WTC11 (cell line): ENCODE measurements around the gene CHCHD1. TPM values are rescaled to one million over a fixed set of nuclear protein-coding genes. Genes with fewer than 3 reads are reported as not detected.
A peak's percentile ranks its signal among the peaks of the same experiment; 100 is the strongest.

Source experiments
- ATAC-seq: fragments of 200-7000 bp; cut with Tn5 transposase; 2 replicates; pipeline ENCODE4 v1.10.0; 2021; ENCODE audit warnings: mild to moderate bottlenecking, moderate library complexity
- CTCF ChIA-PET: fragments of 300-600 bp; sonication (Branson Sonifier 250); formaldehyde crosslinking; loops from one replicate; lab custom pipeline; 2021; ENCODE audit warnings: antibody characterized with exemption; lab: Charles Lee
- POLR2A ChIA-PET: fragments of 350-600 bp; sonication (Branson Sonifier 250); formaldehyde crosslinking; loops from one replicate; lab custom pipeline; 2021; ENCODE audit warnings: antibody characterized with exemption; lab: Charles Lee
- DNase-seq: peaks from one replicate; pipeline ENCODE4 v3.0.0; 2021; ENCODE audit warnings: low spot score
- H3K27ac Mint-ChIP-seq: 2 replicates; pipeline ENCODE4 v1.8.0; 2021; ENCODE audit warnings: mixed read lengths
- H3K27me3 Mint-ChIP-seq: 2 replicates; pipeline ENCODE4 v1.8.0; 2021; ENCODE audit warnings: low read depth, mild to moderate bottlenecking, moderate library complexity, mixed read lengths
- H3K36me3 Mint-ChIP-seq: 2 replicates; pipeline ENCODE4 v1.8.0; 2021; ENCODE audit warnings: mixed read lengths
- H3K4me1 Mint-ChIP-seq: 2 replicates; pipeline ENCODE4 v1.8.0; 2022; ENCODE audit warnings: mixed read lengths
- H3K4me3 Mint-ChIP-seq: 2 replicates; pipeline ENCODE4 v1.8.0; 2021; ENCODE audit warnings: mild to moderate bottlenecking, moderate library complexity, mixed read lengths
- H3K9me3 Mint-ChIP-seq: 2 replicates; pipeline ENCODE4 v1.8.0; 2021; ENCODE audit warnings: mixed read lengths
- ATF1 ChIP-seq: sonication (generic); formaldehyde crosslinking; IDR thresholded peaks from 2 replicates; pipeline ENCODE4 v1.8.1; 2023; ENCODE audit warnings: mild to moderate bottlenecking, moderate library complexity, missing genetic modification reagents
- ATF2 ChIP-seq: sonication (generic); formaldehyde crosslinking; IDR thresholded peaks from 2 replicates; pipeline ENCODE4 v1.8.1; 2022; ENCODE audit warnings: low read depth, missing genetic modification reagents, borderline replicate concordance
- CTCF ChIP-seq: fragments of 200-600 bp; IDR thresholded peaks from 2 replicates; pipeline ENCODE4 v1.8.0; 2022; ENCODE audit warnings: antibody characterized with exemption
- E2F5 ChIP-seq: sonication (generic); formaldehyde crosslinking; IDR thresholded peaks from 2 replicates; pipeline ENCODE4 v1.8.1; 2022; ENCODE audit warnings: mild to moderate bottlenecking, moderate library complexity, missing genetic modification reagents
- ERG ChIP-seq: fragments of 250-450 bp; sonication (Bioruptor Pico); IDR thresholded peaks from 2 replicates; pipeline ENCODE4 v1.8.0; 2021; ENCODE audit warnings: mild to moderate bottlenecking
- ESRRA ChIP-seq: sonication (generic); formaldehyde crosslinking; IDR thresholded peaks from 2 replicates; pipeline ENCODE4 v1.8.1; 2022; ENCODE audit warnings: mild to moderate bottlenecking, missing genetic modification reagents, borderline replicate concordance
- FOXJ3 ChIP-seq: sonication (generic); formaldehyde crosslinking; IDR thresholded peaks from 2 replicates; pipeline ENCODE4 v1.9.0; 2021; ENCODE audit warnings: missing genetic modification reagents, mild to moderate bottlenecking, borderline replicate concordance
- FOXP1 ChIP-seq: sonication (generic); formaldehyde crosslinking; IDR thresholded peaks from 2 replicates; pipeline ENCODE4 v1.8.0; 2022; ENCODE audit warnings: missing genetic modification reagents, mild to moderate bottlenecking, moderate library complexity, borderline replicate concordance
- GABPB1 ChIP-seq: sonication (generic); formaldehyde crosslinking; IDR thresholded peaks from 2 replicates; pipeline ENCODE4 v1.8.1; 2023; ENCODE audit warnings: mild to moderate bottlenecking, missing genetic modification reagents
- GRHL2 ChIP-seq: fragments of 250-450 bp; sonication (Bioruptor Pico); IDR thresholded peaks from 2 replicates; pipeline ENCODE4 v1.8.0; 2022; ENCODE audit warnings: mild to moderate bottlenecking, moderate library complexity; ENCODE audit not compliant: insufficient replicate concordance, severe bottlenecking
- HMGA2 ChIP-seq: fragments of 250-450 bp; sonication (Bioruptor Pico); IDR thresholded peaks from 2 replicates; pipeline ENCODE4 v1.4.0; 2021; ENCODE audit warnings: mild to moderate bottlenecking, moderate library complexity
- STAT6 ChIP-seq: sonication (generic); formaldehyde crosslinking; conservative IDR thresholded peaks from 2 replicates; pipeline ENCODE4 v1.8.1; 2023; ENCODE audit warnings: mild to moderate bottlenecking, low read depth, missing genetic modification reagents, moderate library complexity
- USF1 ChIP-seq: sonication (generic); formaldehyde crosslinking; IDR thresholded peaks from 2 replicates; pipeline ENCODE4 v1.8.0; 2022; ENCODE audit warnings: mild to moderate bottlenecking, missing genetic modification reagents
- ZMAT4 ChIP-seq: fragments of 250-450 bp; sonication (Bioruptor Pico); IDR thresholded peaks from 2 replicates; pipeline ENCODE4 v1.9.0; 2021; ENCODE audit warnings: mild to moderate bottlenecking
- ZNF425 ChIP-seq: fragments of 250-450 bp; sonication (Bioruptor Pico); conservative IDR thresholded peaks from 2 replicates; pipeline ENCODE4 v1.9.0; 2021; ENCODE audit warnings: mild to moderate bottlenecking
- total RNA-seq: library from RNA; stranded (reverse); gene quantifications from 3 replicates; pipeline ENCODE4 v1.2.3, GENCODE V29; 2021

The CHCHD1 gene
- total RNA-seq, 1 experiment from 2014 or later, result 45.9 TPM

GRCh38 chr10:73814276-73814895, 32.5 kb downstream of the CHCHD1 start:
- ChIA-PET POLR2A (no interaction called here), CTCF (interaction anchor here (0.9 to 4.0 kb wide), 2 partner anchors 12 to 65 kb away, joined by 4 to 15 read pairs; no protein-coding TSS in a partner anchor)
- Mint-ChIP-seq H3K27ac (no peak overlapping the region), H3K4me1 (peaks cover 10% of the 10 kb centered on the region), H3K4me3 (no peak overlapping the region), H3K36me3 (peaks cover 11% of the 10 kb centered on the region; the same call in 1 of the 2 replicates), H3K9me3 (no peaks in the 10 kb centered on the region), H3K27me3 (no peaks in the 10 kb centered on the region)
- TF ChIP-seq STAT6 (no peak), CTCF (no peak), E2F5 (CRISPR knock-in tag) (no peak), USF1 (no peak), HMGA2 (no peak), ERG (CRISPR knock-in tag) (no peak)
- ATAC-seq (no peak), DNase-seq (no peak)

- H3K36me3 Mint-ChIP-seq, result peaks cover 11% of the 10 kb centered on the region; the same call in 1 of the 2 replicates
- no peaks in the 10 kb centered on the region for H3K27me3 Mint-ChIP-seq
- H3K9me3 Mint-ChIP-seq, result no peaks in the 10 kb centered on the region
- ChIA-PET CTCF (interaction anchor here (0.6 to 4.0 kb wide), 3 partner anchors 11 to 65 kb away, joined by 3 to 15 read pairs (median 4); no protein-coding TSS in a partner anchor), POLR2A (no interaction called here)
- H3K27ac Mint-ChIP-seq, result no peak overlapping the region
- ATAC-seq, result no peak
- peaks cover 10% of the 10 kb centered on the region for H3K4me1 Mint-ChIP-seq
- TF ChIP-seq ZMAT4 (CRISPR knock-in tag) (no peak), CTCF (peak; percentile 66), FOXJ3 (CRISPR knock-in tag) (no peak), ZNF425 (CRISPR knock-in tag) (no peak), GABPB1 (CRISPR knock-in tag) (no peak), ATF2 (CRISPR knock-in tag) (no peak), ATF1 (no peak), ESRRA (CRISPR knock-in tag) (no peak), FOXP1 (peak; percentile 50; the same call in 1 of the 2 replicates), GRHL2 (no peak)
- DNase-seq, result peak; percentile 42
- H3K4me3 Mint-ChIP-seq, result no peak overlapping the region
These were observed 33.3 kb downstream of the CHCHD1 start for GRCh38 chr10:73814896-73815718.
